Stromal cell of bone marrow (primary cell): ENCODE measurements around the gene LYSMD3.
"Not testable (repeated sequence)": the region's sequence is repeated elsewhere in the genome, so short reads cannot be mapped to it uniquely, and the experiment has no call there.

Experiments
- DNase-seq: peaks from one replicate; pipeline ENCODE4 v3.0.0-alpha.2; 2012; ENCODE audit warnings: low read depth

Gene LYSMD3

DNA sequence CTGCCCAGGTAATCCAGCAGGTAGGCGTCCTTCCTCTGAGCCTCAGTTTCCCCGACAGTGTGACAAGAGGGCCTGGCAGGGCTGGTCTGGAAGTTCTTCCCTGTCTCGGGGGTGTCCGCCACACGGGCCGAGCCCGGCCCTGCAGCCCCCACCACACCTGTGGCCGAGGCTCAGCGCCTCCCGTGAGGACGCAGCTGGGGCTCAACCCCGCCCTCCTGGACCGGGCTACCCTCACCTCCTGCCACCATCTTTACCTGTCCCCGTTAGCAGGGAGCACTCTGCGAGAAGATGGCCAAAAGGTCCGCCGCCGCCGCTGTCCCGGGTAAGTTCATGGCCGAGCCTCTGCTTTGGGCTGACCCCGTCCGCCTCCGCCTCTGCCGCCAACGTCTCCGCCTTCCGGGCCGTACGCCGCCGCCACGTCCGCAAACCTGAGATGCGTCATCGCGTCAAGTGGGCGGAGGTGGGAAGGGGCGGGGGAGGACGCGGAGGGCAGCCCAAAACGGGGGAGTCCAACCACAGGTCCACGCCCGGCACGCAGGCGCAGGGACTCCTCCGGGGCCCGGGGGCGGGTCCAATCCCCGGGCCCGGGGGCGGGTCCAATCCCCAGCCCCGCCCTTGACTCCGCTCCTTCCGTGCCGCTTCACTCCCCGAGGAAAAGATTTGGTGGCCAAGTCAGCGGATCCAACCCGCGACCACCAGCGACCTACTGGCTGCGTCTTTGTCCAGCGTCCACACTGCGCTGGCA lies at the start of gene LYSMD3:
TSS of gene LYSMD3 (minus strand) at position 391 of the 745 bp plus-strand sequence. CDS start 4,295 bp downstream, outside the sequence.
- DNase-seq = peak; percentile 93

DNA sequence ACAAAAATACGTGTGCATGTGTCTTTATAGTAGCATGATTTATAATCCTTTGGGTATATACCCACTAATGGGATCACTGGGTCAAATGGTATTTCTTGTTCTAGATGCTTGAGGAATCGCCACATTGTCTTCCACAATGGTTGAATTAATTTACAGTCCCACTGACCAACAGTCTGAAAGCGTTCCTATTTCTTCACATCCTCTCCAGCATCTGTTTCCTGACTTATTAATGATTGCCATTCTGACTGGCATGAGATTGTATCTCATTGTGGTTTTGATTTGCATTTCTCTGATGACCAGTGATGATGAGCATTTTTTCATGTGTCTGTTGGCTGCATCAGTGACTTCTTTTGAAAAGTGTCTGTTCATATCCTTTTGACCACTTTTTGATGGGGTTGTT lies 47.2 kb upstream of the LYSMD3 start:
- not testable (repeated sequence) for DNase-seq

DNA sequence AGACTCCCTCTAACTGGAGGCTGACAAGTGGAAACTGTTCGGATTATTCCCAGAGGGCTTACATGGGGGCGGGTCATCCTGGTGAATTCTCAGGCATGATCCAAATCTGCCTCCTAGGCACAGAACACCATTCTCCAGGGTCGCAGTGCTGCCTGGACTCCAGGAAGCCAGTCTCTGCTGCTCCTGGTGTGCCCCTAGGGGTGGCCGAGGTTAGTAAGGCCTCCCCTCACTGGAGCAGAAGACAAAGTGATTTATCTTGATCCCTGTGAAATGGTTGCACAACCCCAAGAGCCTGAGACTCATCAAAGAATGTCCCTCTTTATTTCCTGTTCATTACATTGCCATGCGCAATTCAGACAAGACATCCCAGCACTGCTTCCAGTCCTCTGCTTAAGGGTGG lies 46.3 kb upstream of the LYSMD3 start:
- DNase-seq = no peak

DNA sequence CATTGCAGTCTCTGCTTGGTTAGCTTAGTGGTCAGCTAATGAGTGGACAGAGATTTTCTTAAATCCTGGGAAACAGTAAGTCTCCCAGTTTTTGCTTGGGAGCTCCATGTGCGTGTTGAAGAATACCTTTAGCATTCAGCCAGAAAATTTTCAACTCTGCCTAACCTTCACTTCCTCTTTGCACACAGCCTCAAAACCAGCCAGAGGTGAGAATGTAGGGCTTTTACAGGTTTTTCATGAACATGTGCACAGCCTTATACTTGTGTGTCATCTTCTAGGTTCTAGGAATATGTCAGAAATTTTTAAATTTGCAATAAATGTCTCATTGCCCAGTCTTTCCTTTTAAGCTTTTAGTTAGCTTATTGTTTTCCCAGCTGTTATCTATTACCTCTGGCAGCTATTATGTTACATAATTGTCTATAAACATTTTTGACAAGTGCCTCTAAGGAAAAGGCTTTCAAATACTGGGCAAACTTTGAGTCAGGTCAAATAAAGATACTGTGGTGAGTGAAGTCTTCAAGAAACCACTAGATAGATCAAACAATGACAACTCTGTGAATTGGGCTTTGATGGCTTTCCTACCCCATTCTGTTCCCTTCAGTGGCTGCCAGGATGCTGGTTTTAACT lies 41.9 kb upstream of the LYSMD3 start:
- no peak for DNase-seq

DNA sequence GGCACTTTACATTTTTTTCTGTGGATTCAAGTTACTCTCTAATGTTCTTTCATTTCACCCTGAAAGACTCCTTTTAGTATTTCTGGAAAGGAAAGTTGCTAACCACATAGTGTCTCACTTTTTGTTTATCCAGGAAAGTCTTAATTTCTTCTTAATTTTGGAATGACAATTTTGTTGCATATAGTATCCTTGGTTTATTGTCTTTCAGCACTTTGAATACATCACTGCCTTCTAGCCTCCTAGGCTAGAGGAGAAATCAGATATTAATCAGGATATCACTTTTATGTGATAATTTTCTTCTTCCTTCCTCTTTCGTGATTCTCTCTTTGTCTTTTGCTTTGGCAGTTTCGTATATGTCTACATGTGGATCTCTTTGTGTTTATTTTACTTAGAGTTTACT lies 40.6 kb upstream of the LYSMD3 start:
- no peak for DNase-seq

DNA sequence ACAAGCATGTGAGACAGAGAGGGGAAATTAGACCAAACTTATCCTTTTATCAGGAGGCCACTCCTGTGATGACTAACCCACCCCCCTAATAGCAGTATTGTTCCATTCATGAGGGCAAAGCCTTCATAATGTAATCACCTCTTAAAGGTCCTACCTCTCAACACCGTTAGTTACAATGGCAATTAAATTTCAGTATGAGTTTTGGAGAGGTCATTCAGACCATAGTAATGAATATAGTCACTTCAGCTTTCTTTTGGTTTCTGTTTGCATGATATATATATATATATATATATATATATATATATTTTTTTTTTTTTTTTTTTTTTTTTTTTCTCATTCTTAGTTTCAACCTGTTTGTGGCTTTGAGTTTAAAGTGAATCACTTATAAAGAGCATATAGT lies 39.7 kb upstream of the LYSMD3 start:
- DNase-seq = no peak

DNA sequence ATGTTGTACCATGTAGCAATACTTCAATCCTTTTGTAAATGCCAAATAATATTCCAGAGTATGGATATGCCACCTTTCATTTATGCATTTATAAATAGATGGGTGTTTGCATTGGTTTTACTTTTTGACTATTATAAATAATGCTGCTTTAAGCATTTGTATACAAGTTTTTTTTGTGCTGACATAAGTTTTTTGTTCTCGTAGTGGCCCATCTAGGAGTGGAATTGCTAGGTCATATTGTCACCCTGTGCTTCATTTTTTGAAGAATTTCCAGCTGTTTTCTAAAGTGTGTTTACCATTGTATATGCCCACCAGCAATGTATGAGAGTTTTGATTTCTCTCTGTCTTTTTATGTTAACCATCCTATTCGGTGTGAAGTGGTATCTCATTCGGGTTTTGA lies 36.1 kb upstream of the LYSMD3 start:
- no peak for DNase-seq

DNA sequence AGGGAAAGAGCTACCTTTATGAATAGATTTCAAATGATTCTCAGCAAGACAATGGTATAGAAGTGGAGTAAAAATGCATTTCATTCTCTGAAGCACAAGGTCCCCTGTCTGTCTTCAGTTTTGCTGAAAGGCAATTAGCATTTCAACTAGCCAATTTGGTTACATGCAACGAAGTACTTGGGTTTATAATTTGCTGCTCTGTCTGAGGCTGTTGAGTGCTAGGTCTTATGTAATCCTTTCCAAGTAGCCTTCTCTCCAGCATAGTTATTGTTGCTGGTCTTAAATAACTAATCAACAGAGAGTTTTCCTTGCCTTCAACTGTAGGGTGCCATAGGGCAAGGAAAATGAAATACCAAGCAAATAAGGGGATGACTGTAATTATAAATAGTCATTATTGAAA lies 33.7 kb upstream of the LYSMD3 start:
- DNase-seq = no peak

DNA sequence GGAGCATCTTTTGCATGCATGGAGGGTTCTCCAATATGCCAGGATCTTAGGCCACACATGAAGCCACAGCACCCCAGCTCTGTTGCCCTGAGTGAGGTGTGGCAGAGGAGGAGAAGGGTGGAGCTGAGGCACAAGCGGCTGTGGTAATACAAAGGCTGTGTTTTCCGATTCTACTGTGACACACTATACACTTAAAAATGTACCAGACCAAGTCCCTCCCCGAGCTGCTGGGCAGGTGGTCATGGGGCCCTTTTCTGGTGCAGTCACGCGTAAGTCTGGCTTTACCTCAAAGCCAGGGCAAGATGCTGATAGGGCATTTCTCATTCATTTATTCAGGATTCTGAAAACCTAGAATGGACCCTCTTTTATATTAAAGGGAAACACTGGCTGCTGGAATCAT lies 33.0 kb upstream of the LYSMD3 start:
- DNase-seq = no peak

DNA sequence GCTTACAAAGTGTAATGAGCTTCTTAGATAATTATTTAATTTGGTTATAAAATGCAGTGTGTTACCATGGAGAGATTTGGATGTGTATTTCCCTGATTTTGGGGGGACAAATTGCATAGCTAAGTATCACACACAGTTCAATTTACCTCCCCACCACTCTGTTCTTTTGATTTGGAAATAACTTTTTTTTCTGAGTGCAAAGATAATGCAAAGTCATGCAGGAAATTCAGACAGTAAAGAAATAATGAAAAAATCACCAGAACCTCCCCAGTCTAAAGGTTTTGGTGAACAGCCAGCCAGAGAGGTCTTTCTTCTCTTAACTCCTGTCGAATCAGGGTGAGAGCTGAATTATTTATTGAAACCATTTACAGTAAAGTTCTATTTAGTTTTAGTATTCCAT lies 32.4 kb upstream of the LYSMD3 start:
- DNase-seq = no peak

DNA sequence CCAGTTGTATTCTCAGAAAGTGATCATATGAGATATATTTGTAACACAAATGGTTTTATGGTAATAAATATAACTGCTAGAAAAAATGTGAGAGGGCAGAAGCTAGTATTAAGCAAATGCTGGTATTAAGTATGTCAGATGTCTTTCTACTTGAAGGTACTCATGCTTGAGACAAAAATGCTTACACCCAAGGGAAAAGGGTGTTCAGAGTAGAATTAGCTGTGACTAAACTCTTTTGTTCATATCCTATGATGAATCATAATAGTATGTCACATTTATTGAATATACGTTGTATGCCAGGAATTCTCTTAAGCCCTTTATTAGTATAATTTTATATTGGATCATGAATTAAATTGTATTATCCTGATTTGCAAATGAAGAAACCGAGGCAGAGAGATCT lies 31.4 kb upstream of the LYSMD3 start:
- DNase-seq = no peak

DNA sequence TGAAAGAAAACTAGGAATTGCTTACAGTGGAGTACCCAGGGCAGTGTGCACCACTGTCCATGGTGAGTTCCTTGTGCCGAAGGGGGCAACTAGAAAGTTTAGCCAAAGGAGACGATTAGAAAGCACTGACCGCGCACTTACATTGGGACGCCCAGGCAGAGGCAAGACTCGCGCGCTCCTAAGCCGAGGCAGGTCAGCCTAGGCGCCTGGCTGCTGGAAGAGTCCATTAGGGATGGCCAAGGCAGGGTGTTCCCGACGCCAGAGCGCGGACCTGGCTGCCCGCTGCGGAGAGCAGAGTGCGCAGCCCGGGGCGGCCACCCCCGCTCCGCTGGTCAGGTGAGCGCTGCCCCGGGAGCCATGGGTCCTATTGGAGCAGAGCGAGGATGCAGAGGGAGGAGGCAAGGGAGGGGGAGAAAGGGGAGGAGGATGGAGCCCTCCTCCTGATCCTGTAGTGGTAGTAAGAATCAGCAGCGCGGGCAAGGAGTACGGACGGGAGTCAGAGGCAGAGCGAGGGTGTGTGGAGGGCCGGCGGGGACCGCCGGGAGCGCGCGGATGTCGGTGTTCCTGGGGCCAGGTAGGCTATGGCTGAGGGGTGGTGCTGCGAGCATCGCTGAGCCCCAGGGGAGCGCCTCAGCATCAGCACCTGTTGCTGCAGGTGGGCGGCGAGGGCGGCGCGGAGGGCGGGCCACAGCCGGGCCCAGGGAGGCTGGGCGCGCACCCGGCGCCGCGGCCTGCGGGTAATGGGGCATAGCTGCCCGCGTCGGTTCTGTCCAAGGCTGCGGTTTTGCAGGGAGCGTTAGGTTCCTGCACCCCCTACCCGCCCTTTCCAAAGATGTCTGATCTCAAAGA lies 29.2 kb upstream of the LYSMD3 start, which contains the start of gene ADGRV1:
TSS of gene ADGRV1 (plus strand) at position 454 of the 849 bp plus-strand sequence. CDS start at position 553, 99 bp downstream.
- DNase-seq = peak; percentile 6

DNA sequence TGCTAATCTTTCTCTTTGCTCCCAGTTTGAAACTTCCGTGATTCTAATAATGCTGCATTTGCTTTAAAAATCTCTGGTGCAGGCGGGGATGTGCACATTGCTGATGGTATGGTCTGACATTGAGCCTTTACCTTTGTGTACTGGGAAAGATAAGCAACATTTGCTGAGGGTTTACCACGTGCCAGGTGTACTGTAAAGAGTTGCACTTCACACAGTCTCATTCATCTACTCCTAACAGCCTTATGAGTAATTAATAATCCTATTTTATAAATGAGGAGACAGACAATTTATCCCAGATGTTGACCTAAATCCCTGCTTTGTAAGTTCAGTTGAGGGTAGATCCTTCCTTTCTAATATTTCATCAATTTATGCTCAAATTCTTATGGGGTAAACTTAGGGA lies 28.5 kb upstream of the LYSMD3 start:
- no peak for DNase-seq

DNA sequence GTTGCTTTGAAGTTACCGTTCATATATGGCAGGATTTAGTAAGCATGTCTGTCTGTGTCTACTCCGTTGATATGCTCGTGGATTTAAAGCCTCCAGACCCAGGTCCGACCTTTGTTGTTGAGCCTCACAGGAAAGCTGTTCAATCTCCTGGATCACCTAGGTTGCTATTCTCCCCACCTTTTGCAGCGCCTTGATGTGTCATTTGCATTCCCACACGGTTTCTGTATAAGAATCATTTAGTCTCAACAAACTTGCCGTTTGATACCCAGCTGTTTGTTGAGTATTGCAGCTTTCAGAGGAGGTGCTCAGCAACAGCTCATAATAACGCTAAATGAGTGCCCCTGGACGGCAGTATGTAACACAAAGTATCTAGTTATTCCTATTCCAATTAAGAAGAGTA lies 28.0 kb upstream of the LYSMD3 start:
- DNase-seq = no peak

DNA sequence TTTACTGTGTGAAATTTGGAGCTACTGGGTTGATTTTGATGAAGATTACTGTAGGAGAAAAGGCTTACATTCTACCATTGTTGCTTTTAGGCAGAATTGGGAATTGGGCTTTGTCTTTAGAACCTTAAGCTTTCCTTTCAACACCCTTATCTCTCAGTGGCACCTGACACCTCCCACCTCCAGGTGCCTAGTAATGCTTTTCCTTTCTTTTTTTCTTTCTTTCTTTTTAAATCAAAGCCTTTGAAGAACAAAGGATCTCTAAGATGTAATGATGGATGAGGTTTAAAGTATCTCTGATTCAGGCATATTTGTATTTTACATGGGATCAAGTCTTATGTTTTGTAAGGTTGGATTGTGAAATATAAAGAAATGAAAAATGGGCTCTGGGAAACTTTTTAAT lies 26.3 kb upstream of the LYSMD3 start:
- no peak for DNase-seq

DNA sequence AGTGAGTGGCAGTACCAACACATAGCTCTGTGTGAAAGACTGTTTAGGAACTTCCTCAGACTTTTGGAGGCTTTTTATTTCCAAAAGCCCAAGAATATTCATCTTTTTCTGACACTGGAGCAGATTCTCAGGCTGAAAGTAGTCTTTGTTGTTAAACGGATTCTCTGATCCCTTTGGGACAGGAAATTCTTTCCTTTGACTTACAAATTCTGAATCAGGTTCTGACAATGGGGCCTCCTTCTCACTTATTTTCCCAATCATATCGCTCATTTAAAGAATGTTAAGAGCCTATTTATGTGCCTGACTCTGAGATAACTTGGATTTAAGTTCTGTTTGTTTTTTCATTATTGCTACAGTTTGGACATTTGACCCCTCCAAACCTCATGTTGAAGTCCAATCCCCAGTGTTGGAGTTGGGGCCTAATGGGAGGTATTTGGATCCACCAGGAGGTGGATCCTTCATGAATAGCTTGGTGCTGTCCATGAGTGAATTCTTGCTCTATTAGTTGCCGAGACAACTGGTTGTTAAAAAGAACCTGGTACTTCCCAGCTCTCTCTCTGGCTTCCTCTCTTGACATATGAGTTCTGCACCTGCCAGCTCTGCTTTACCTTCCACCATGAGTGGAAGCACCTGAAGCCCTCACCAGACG lies 25.1 kb upstream of the LYSMD3 start:
- no peak for DNase-seq

DNA sequence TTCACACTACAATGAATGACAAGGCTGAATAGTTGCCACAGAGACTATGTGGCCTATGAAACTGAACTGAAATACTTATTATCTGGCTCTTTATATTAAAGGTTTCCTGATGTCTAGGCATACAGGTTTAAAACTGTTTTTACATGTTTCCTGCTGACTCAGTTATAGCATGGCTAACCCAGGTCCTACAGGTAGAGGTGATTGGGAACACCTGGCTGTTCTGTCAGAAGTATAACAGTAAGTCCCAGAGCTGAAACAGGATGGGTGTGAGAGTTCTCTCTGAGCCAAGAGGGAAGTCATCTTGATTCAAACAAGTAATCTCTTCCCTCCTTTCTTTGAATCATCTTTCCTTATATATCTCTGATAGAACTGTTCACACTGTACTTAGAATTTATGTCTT lies 24.3 kb upstream of the LYSMD3 start:
- no peak for DNase-seq

DNA sequence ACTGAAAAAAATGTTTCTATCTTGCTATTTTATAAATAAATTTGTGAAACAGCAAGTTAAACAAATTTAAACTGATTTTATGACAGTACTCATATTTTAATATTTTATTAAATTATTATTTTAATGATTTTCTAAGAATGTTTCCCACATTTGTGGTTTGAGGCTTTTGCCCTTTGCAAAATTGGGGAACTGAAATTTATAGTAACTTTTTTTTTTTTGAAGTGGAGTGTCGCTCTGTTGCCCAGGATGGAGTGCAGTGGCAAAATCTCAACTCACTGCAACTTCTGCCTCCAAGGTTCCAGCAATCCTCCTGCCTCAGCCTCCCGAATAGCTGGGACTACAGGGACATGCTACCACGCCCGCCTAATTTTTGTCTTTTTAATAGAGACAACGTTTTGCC lies 22.0 kb upstream of the LYSMD3 start:
- DNase-seq = no peak

DNA sequence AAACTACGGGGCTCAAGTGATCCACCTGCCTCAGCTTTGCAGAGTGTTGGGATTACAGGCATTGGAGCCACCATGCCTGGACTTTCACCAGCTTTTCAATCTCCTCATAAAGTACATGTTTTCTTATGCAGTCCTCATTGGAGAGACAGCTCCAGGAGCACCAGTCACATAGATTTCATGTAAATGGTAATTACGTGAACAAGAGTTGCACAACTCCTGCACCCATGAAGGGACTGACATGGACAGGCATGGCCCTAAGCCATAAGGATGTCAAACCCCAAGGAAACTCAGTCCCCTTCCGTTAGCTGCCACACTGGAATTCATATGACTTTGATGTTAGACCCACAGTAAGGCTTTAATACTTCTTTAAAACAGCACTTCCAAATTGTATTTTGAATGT lies 21.6 kb upstream of the LYSMD3 start:
- DNase-seq = no peak

DNA sequence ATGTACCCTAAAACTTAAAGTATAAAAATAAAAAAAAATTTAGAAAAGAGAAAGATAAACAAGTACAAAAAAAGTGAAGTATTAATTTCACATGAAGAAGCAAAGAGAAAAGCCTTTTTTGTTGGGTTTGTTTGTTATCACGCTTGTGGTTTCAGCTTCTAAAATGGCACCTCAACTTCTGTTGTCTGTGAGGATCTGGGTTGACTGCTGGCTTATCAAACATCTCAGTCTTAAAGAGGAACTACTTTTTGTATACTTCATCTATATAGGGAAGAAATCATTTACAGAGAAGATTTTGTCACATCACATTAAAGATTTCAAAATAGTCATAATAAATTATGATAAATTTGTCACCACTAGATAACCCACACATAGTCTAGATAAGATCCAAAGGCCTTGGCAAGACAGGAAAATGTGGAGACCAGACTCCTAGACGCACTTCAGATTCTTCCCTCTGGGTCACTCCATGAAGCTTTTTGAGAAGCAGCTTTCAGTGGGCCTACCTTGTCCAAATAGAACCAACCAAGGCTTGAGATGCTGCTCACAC lies 20.4 kb upstream of the LYSMD3 start:
- no peak for DNase-seq

DNA sequence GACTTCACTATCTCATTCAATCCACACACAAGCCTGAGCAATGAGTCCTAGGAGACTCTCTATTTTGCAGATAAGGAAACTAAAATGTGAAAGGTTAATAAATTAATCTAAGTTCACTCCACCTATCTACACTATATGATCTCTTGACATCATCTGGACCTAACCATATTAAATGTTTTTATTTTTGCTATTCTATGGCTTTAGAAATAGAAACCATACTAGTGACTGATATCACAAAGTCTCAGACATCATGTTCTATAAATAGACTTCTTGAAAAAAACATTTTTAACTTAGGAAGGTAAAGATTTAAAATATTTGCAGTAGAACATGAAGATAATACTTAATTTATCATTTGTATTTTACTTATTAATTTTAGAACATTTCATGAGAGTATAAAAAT lies 19.8 kb upstream of the LYSMD3 start:
- DNase-seq = no peak

DNA sequence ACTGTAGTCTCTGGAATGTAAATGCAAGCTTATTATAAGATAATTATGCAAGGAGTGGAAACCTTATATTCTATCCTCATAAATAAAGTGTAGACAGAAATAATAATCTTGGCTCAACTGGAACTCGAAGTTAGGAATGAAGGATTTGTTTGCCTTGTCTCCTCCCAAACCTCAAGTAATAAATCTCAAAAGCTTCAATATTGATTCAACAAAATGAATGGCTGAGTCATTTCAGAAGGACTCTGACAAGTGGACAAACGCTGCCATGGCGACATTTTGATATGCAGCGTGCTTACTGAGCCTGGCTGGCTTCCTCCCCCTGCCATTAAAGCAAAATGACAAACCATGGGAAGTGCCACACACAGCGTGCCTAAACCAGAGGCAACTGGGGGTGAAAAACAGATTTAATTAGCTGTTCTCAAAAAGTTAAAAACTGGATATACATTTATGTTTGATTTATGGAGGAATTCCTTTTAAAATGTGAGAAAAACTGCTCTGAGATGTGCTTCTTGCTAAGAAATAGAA lies 18.7 kb upstream of the LYSMD3 start:
- peak; percentile 37 for DNase-seq
